Psoas muscle (tissue), 8 donors: ENCODE data around the gene SUOX. TPM values are rescaled to one million over a fixed set of nuclear protein-coding genes. Genes with fewer than 3 reads are reported as not detected.

Source experiments
- ATAC-seq, 4 donors: fragments of 200-7000 bp; cut with Tn5 transposase; one replicate each; pipeline ENCODE4 v1.9.1; 2020; ENCODE audit warnings: moderate library complexity in 3 of 4, mild to moderate bottlenecking in 2 of 4
- DNase-seq, 2 donors: peaks; one replicate each; pipeline ENCODE4 v3.0.0-alpha.2; 2020
- H3K27ac ChIP-seq: fragments of 200-600 bp; one replicate; pipeline ENCODE4 v1.8.0; 2022
- H3K27me3 ChIP-seq, 3 donors: fragments of 200-600 bp in 1 of 3; one replicate each; pipeline versions ENCODE4 v1.6.1 to v1.8.0; 2013 to 2022; ENCODE audit warnings: low read length in 2 of 3, mild to moderate bottlenecking in 2 of 3, moderate library complexity in 1 of 3; ENCODE audit not compliant: insufficient read depth in 3 of 3
- H3K36me3 ChIP-seq, 2 donors: fragments of 200-600 bp in 1 of 2; one replicate each; pipeline versions ENCODE4 v1.6.1 to v1.8.0; 2013 to 2022; ENCODE audit warnings: low read depth in 1 of 2, mild to moderate bottlenecking in 1 of 2, moderate library complexity in 1 of 2; ENCODE audit not compliant: insufficient read depth in 1 of 2
- H3K4me1 ChIP-seq: fragments of 200-600 bp; one replicate; pipeline ENCODE4 v1.8.0; 2022
- H3K4me3 ChIP-seq: fragments of 200-600 bp; one replicate; pipeline ENCODE4 v1.8.0; 2022; ENCODE audit warnings: mild to moderate bottlenecking
- H3K9me3 ChIP-seq: fragments of 200-600 bp; one replicate; pipeline ENCODE4 v1.8.0; 2022
- WGBS, 3 donors: extraction: QIAGEN DNeasy Blood & Tissue Kit; methylation state at CpG; one replicate each; pipeline versions ENCODE4 v1.1.6 to v1.1.7; 2013; 5-methylcytosine and 5-hydroxymethylcytosine counted together
- intact Hi-C, 2 donors: fragments of 100-400 bp; cut with DNase I; formaldehyde crosslinking; loops; one replicate each; pipeline versions ENCODE4 v1.11.0 to v1.14.2; 2022
- polyA plus RNA-seq, 3 donors: library from polyadenylated mRNA; stranded (reverse); fragments of 200-250 nt; gene quantifications; one replicate each; pipeline ENCODE4 v1.2.3, GENCODE V29; 2013
- total RNA-seq, 4 donors: library from RNA; stranded (reverse); fragmentation: NEBNext Ultra II Directional in 2 of 4; extraction: Animal tissue kit (Norgen Biotek cat#: 25700) in 2 of 4; gene quantifications; one replicate each; pipeline versions ENCODE4 v1.2.1 to v1.2.4, GENCODE V29; 2021 to 2023
- TF ChIP-seq, protein P1 (sequence below): fragments of 200-600 bp; IDR thresholded peaks from one replicate; pipeline ENCODE4 v1.8.0; 2022; ENCODE audit warnings: antibody characterized with exemption
- donor health status: healthy with polysubstance abuse.
- donor health status: DM: no; HTN: no; CAD: no; lungs with moderate emphysema.
- donor health status: Bipolar disorder and iron deficiency.
- donor health status: healthy.
- donor health status: DM: yes; HTN: yes; CAD: no.
- donor health status: DM: no; HTN: no; CAD: no.
- donor health status: DM: no; HTN: no; CAD: no.
- donor health status: DM: yes; HTN: yes; CAD: no.

The SUOX gene
- total and polyA plus RNA-seq, 7 donors, result 12.1 to 25.5 (median 15.5) TPM

DNA sequence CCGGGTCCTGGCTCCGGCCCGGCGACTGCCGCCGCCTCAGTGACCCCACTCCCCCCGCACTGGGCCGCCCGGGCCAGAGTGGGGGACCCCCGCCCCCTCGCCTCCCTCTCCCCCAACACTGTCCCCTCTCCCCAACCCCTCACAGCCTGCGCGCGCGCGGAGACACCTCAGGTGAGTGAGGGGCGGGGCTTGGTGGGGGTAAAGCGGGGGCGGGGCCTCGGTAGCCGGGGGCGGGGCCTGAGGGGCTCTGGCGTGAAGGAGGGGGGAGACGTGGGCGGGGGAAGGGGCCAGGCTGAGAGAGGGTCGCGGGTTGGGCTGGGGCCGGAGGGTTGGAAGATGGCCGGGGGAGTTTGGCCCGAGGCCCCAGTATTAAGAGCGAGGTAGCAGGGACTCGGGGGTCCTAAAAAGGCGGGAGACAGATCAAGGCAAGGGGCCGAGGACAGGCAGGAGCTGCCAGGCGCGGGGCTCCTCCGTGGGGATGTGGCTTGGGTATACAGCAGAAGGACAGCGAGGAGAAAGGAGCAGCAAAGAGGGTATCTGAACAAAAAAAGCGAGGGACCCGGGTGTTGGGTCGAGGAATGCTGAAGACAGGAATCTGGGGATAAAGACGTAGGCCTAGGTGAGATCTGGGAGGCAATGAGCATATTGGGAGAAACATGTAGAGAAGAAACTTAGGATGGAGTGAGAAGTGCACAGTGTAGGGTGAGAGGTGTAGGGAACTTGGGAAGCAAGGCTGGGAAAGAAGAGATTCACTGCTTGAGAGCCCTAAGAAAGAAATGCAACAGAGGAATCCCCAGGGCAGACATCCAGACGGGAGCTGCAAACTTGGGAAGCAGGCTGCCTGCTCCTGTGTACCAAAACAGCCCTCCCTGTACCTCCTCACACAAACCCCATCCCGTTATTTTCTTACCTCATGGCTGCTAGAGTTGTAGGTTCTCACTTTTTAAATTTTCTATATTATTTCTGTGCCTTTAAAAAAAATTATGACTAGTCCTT is 10.8 kb downstream of the SUOX start:
- Histone ChIP-seq H3K36me3 (peaks cover 0 to 30% of the 10 kb centered on the region in 2 donors), H3K27ac (peak overlapping the region; percentile 93), H3K9me3 (no peaks in the 10 kb centered on the region), H3K4me3 (peak overlapping the region; percentile 91), H3K27me3 (no peaks in the 10 kb centered on the region), H3K4me1 (no peaks in the 10 kb centered on the region)
- ATAC-seq (peak; percentile 79 to 85 (median 81)), DNase-seq (peak; percentile 63 to 80)
- intact Hi-C loops, result loop anchor here in 1 of 2 donors (10.0 kb wide), 1 partner anchor 97 kb away; the partner anchor contains the start of gene PA2G4
- TF ChIP-seq, protein P1, sequence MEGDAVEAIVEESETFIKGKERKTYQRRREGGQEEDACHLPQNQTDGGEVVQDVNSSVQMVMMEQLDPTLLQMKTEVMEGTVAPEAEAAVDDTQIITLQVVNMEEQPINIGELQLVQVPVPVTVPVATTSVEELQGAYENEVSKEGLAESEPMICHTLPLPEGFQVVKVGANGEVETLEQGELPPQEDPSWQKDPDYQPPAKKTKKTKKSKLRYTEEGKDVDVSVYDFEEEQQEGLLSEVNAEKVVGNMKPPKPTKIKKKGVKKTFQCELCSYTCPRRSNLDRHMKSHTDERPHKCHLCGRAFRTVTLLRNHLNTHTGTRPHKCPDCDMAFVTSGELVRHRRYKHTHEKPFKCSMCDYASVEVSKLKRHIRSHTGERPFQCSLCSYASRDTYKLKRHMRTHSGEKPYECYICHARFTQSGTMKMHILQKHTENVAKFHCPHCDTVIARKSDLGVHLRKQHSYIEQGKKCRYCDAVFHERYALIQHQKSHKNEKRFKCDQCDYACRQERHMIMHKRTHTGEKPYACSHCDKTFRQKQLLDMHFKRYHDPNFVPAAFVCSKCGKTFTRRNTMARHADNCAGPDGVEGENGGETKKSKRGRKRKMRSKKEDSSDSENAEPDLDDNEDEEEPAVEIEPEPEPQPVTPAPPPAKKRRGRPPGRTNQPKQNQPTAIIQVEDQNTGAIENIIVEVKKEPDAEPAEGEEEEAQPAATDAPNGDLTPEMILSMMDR, result no peak
- 1 to 2% (median 1%) methylated on average over 30 to 44 of the region's 44 CpGs for WGBS, 3 donors

DNA sequence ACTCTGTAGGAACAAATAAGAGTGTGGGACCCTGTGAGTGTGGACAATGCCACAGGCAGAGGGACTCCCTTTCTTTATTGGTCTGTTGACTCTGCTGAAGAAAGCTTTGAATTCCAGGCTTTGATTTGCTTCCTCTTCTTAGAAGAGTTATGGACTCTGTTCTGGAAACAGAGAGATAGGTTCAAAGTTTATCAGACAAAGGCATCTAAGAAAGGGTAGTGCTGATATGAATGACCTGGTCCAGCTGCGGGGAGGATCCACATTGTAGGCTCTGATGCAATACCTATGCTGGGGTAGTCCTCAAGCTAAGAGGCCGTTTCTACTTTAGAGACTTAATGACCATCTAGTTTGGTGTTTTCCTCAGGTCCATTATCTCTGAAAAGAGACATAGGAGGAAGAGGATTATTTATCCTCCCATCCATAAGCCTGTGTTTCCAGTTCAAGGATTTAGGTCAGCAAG is 13.1 kb downstream of the SUOX start:
- TF ChIP-seq, protein P1, result no peak
- 65 to 69% (median 66%) methylated on average over 2 of the region's 2 CpGs for WGBS, 3 donors
- intact Hi-C loops, result no loop called here
- H3K27me3 ChIP-seq, result no peaks in the 10 kb centered on the region
- DNase-seq (no peak), ATAC-seq (no peak)
- H3K36me3 ChIP-seq, result peaks cover 3 to 25% of the 10 kb centered on the region in 2 donors
- H3K4me3 ChIP-seq, result no peak overlapping the region
- no peaks in the 10 kb centered on the region for H3K4me1 ChIP-seq
- no peaks in the 10 kb centered on the region for H3K9me3 ChIP-seq
- no peak overlapping the region for H3K27ac ChIP-seq

DNA sequence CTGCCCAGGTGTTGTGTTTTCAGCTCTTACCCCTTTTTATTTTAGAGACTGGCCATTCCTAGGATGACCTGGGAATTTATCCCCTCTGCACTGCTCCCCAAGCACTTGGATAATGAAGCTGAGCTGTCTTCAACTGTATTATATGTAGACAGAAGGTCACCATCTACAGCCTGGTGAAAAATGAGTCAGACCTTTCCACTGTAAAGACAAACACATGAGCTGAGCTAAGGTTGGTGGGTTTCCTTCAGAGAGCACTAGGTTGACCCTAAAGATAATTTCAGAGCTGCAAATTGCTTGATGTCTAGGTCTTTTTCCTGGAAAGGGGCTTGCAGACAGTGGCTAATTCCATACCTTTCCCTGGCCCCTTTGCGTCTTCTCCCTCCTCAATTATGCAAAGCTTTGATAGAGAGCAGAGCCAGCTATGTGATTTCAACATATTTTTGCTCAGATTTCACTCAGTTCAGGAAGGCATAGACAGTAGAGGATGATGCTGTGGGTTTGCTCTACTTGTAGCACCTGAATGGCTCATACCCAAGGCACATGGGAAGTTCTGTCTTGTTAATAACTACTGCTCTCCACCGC is 14.5 kb downstream of the SUOX start:
- 94 to 95% (median 94%) methylated on average over 2 of the region's 2 CpGs for WGBS, 3 donors
- DNase-seq, result no peak
- Histone ChIP-seq H3K9me3 (no peaks in the 10 kb centered on the region), H3K4me1 (no peaks in the 10 kb centered on the region), H3K36me3 (peaks cover 3 to 25% of the 10 kb centered on the region in 2 donors), H3K27ac (no peak overlapping the region), H3K4me3 (no peak overlapping the region), H3K27me3 (no peaks in the 10 kb centered on the region)
- intact Hi-C loops, result no loop called here
- ATAC-seq, result no peak
- TF ChIP-seq, protein P1, result no peak

DNA sequence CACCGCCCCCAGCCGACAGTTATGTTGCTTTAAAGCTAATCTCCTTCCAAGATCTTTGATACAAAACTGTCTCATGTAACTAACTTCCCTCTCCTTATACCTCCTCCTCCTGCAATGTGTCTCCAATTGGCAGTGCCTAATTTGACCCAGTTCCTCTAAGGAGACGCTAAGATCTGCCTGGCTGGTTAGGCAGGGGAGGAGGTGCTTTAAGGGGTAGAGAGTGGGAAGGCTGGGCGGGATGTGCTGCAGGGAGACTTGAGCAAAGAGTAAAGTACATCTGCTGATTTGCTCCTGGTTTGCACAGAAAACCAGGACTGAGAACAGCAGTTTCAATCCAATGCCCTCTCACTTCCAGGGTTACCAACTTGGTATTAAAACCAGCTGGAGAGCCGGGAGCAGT is 16.4 kb downstream of the SUOX start:
- Histone ChIP-seq H3K4me1 (no peaks in the 10 kb centered on the region), H3K9me3 (no peaks in the 10 kb centered on the region), H3K4me3 (no peak overlapping the region), H3K27me3 (no peaks in the 10 kb centered on the region), H3K27ac (no peak overlapping the region), H3K36me3 (peaks cover 3 to 31% of the 10 kb centered on the region in 2 donors)
- intact Hi-C loops, result no loop called here
- ATAC-seq, result no peak
- TF ChIP-seq, protein P1, result no peak
- WGBS, 3 donors, result 88 to 96% (median 92%) methylated on average over 5 of the region's 5 CpGs
- no peak for DNase-seq
